Measurements from ENCODE around the gene ZNF358. TPM values are rescaled to one million over a fixed set of nuclear protein-coding genes. Genes with fewer than 3 reads are reported as not detected.
A peak's percentile ranks its signal among the peaks of the same experiment; 100 is the strongest.

ZNF358 gene
- total and polyA plus RNA-seq, 3 donors from 2014 or later: 21.0 to 35.9 (median 28.7) TPM

- DNase-seq: peak; percentile 90
- H3K36me3 ChIP-seq (ENCODE audit: low read depth, missing control alignments): no peaks in the 10 kb centered on the region
- H3K4me1 ChIP-seq: no peaks in the 10 kb centered on the region
- intact Hi-C loops (cut with DNase I; ENCODE audit: low total_unique reads): no loop called here
- H3K9me3 ChIP-seq: no peaks in the 10 kb centered on the region
- TF ChIP-seq CTCF (IDR thresholded peaks at IDR 0.05): peak in 1 of 3 experiments; percentile 4
- no peak for TF ChIP-seq POLR2A (IDR thresholded peaks at IDR 0.05)
- H3K27ac ChIP-seq: no peak overlapping the region
- peak overlapping the region; percentile 12 to 39 for H3K4me3 ChIP-seq
- 26 to 44% methylated on average over 17 to 50 of the region's 51 CpGs for WGBS, 2 donors
- H3K27me3 ChIP-seq: no peaks in the 10 kb centered on the region
Observed at GRCh38 chr19:7550987-7551761, 35.3 kb downstream of the ZNF358 start.

GRCh38 chr19:7552781-7553180 lies 36.9 kb downstream of the ZNF358 start:
- Histone ChIP-seq H3K27me3 (no peaks in the 10 kb centered on the region), H3K36me3 (ENCODE audit: low read depth, missing control alignments) (no peaks in the 10 kb centered on the region), H3K9me3 (no peaks in the 10 kb centered on the region), H3K27ac (no peak overlapping the region), H3K4me3 (no peak overlapping the region), H3K4me1 (no peaks in the 10 kb centered on the region)
- TF ChIP-seq CTCF (IDR thresholded peaks at IDR 0.05): no peak
- TF ChIP-seq POLR2A (IDR thresholded peaks at IDR 0.05): no peak
- WGBS, 2 donors: 48 to 72% methylated on average over 2 of the region's 2 CpGs
- intact Hi-C loops (cut with DNase I; ENCODE audit: low total_unique reads): no loop called here
- no peak for DNase-seq

GRCh38 chr19:7554565-7554964 lies 38.7 kb downstream of the ZNF358 start:
- Histone ChIP-seq H3K36me3 (ENCODE audit: low read depth, missing control alignments) (peaks cover 6% of the 10 kb centered on the region), H3K4me3 (peak overlapping the region in 1 of 2 donors; percentile 44), H3K9me3 (no peaks in the 10 kb centered on the region), H3K4me1 (no peaks in the 10 kb centered on the region), H3K27me3 (no peaks in the 10 kb centered on the region), H3K27ac (no peak overlapping the region)
- WGBS, 2 donors: 75 to 84% methylated on average over 7 to 28 of the region's 28 CpGs
- intact Hi-C loops (cut with DNase I; ENCODE audit: low total_unique reads): no loop called here
- DNase-seq: no peak
- TF ChIP-seq CTCF (IDR thresholded peaks at IDR 0.05): no peak
- TF ChIP-seq POLR2A (IDR thresholded peaks at IDR 0.05): no peak

GRCh38 chr19:7554990-7555864 lies 39.3 kb downstream of the ZNF358 start:
- WGBS, 2 donors: 68 to 70% methylated on average over 24 to 60 of the region's 62 CpGs
- intact Hi-C loops (cut with DNase I; ENCODE audit: low total_unique reads): no loop called here
- peak; percentile 83 for DNase-seq
- peak overlapping the region; percentile 7 to 44 for H3K4me3 ChIP-seq
- H3K9me3 ChIP-seq: no peaks in the 10 kb centered on the region
- TF ChIP-seq POLR2A (IDR thresholded peaks at IDR 0.05) (no peak), CTCF (IDR thresholded peaks at IDR 0.05) (no peak)
- H3K4me1 ChIP-seq: no peaks in the 10 kb centered on the region
- H3K36me3 ChIP-seq (ENCODE audit: low read depth, missing control alignments): peaks cover 6% of the 10 kb centered on the region
- H3K27me3 ChIP-seq: no peaks in the 10 kb centered on the region
- no peak overlapping the region for H3K27ac ChIP-seq

Data from testis (tissue), 3 donors.